CD4-positive, alpha-beta T cell (primary cell): ENCODE measurements around the gene MAMSTR. TPM values are rescaled to one million over a fixed set of nuclear protein-coding genes. Genes with fewer than 3 reads are reported as not detected.

ENCODE experiments used
- ATAC-seq: fragments of 200-7000 bp; cut with Tn5 transposase; one replicate; pipeline ENCODE4 v1.10.0; 2022; ENCODE audit warnings: mild to moderate bottlenecking; ENCODE audit not compliant: poor library complexity
- CTCF ChIA-PET: fragments of 350-600 bp; sonication (Branson Sonifier 250); formaldehyde crosslinking; loops from one replicate; lab custom pipeline; 2021; ENCODE audit warnings: antibody characterized with exemption, inconsistent platforms; lab: Charles Lee
- POLR2A ChIA-PET: fragments of 350-600 bp; sonication (Branson Sonifier 250); formaldehyde crosslinking; loops from one replicate; lab custom pipeline; 2021; ENCODE audit warnings: antibody characterized with exemption, inconsistent platforms; lab: Charles Lee
- DNase-seq, 14 experiments: peaks; one replicate each; pipeline ENCODE4 v3.0.0-alpha.2; 2013 to 2020; ENCODE audit warnings: mixed read lengths in 2 of 14
- H3K27ac ChIP-seq, 2 donors: one replicate each; pipeline versions ENCODE4 v1.5.1 to v1.7.0; 2013; ENCODE audit warnings: low read length in 2 of 2, low read depth in 1 of 2, mild to moderate bottlenecking in 1 of 2
- H3K27me3 ChIP-seq, 2 experiments: 1 replicate in 1 of 2; 2 replicates in 1 of 2; pipeline versions ENCODE4 v1.6.1 to v1.7.0; 2013; ENCODE audit warnings: low read length in 2 of 2, control low read depth in 1 of 2, mild to moderate bottlenecking in 1 of 2, moderate library complexity in 1 of 2; ENCODE audit not compliant: insufficient read depth in 2 of 2, control insufficient read depth in 1 of 2
- H3K36me3 ChIP-seq: one replicate; pipeline ENCODE4 v1.6.1; 2013; ENCODE audit warnings: low read length, control low read depth; ENCODE audit not compliant: insufficient read depth
- H3K4me1 ChIP-seq: one replicate; pipeline ENCODE4 v1.6.1; 2013; ENCODE audit warnings: low read length, control low read depth; ENCODE audit not compliant: insufficient read depth
- H3K4me3 ChIP-seq: one replicate; pipeline ENCODE4 v1.5.1; 2013; ENCODE audit warnings: mild to moderate bottlenecking, low read length, moderate library complexity
- H3K9me3 ChIP-seq, 2 experiments: 1 replicate in 1 of 2; 2 replicates in 1 of 2; pipeline versions ENCODE4 v1.6.1 to v1.7.0; 2013; ENCODE audit warnings: low read length in 2 of 2, mild to moderate bottlenecking in 2 of 2, control low read depth in 1 of 2, moderate library complexity in 1 of 2; ENCODE audit not compliant: control insufficient read depth in 1 of 2, insufficient read depth in 1 of 2
- H3K27ac Mint-ChIP-seq: one replicate; pipeline ENCODE4 v1.8.0; 2020; ENCODE audit warnings: mixed read lengths
- H3K27me3 Mint-ChIP-seq: one replicate; pipeline ENCODE4 v1.8.0; 2021; ENCODE audit warnings: mixed read lengths
- H3K36me3 Mint-ChIP-seq: one replicate; pipeline ENCODE4 v1.8.0; 2021; ENCODE audit warnings: low read depth, mixed read lengths
- H3K4me1 Mint-ChIP-seq: one replicate; pipeline ENCODE4 v1.8.0; 2021; ENCODE audit warnings: low read depth, mixed read lengths
- H3K4me3 Mint-ChIP-seq: one replicate; pipeline ENCODE4 v1.8.0; 2020; ENCODE audit warnings: mild to moderate bottlenecking, mixed read lengths
- H3K9me3 Mint-ChIP-seq: one replicate; pipeline ENCODE4 v1.8.0; 2020; ENCODE audit warnings: mixed read lengths
- CTCF ChIP-seq: fragments of 200-600 bp; IDR thresholded peaks from one replicate; pipeline ENCODE4 v1.8.0; 2022; ENCODE audit warnings: antibody characterized with exemption, mild to moderate bottlenecking
- intact Hi-C, 2 experiments: fragments of 100-400 bp; cut with DNase I in 1 of 2; cut with micrococcal nuclease in 1 of 2; formaldehyde crosslinking; loops; one replicate each; pipeline versions ENCODE4 v1.15.1 to v1.9.0; 2023 to 2025; cut with DNase I, micrococcal nuclease
- total RNA-seq, 174 experiments: library from RNA in 2 of 174; stranded (reverse) in 2 of 174; gene quantifications; one replicate each; pipeline ENCODE4 v1.2.3 and lab custom pipeline; 2021 to 2026

MAMSTR gene
- total RNA-seq, 2 experiments from 2014 or later = 0.47 to 0.50 TPM

GRCh38 chr19:48746738-48747575 is 27.4 kb upstream of the MAMSTR start, which contains the start of gene IZUMO1:
TSS of gene IZUMO1 (minus strand) at chr19:48746909. CDS start at chr19:48745859, 1,050 bp downstream.
- Mint-ChIP-seq H3K27me3 (peaks cover 21% of the 10 kb centered on the region), H3K36me3 (no peaks in the 10 kb centered on the region), H3K9me3 (no peaks in the 10 kb centered on the region), H3K4me3 (peak within 1 kb of the TSS; percentile 15), H3K27ac (no peak within 1 kb of the TSS), H3K4me1 (peaks cover 19% of the 10 kb centered on the region)
- DNase-seq (peak in 10 of 14 experiments; percentile 15 to 79 (median 43)), ATAC-seq (peak; percentile 82)
- H3K27me3 ChIP-seq = peaks cover 14 to 15% of the 10 kb centered on the region in 2 experiments
- CTCF ChIA-PET = interaction anchor here (1.3 kb wide), 1 partner anchor 8 kb away, joined by 6 read pairs; no protein-coding TSS in a partner anchor
- H3K4me1 ChIP-seq = peaks cover 17% of the 10 kb centered on the region
- intact Hi-C loops = loop anchor here in 1 of 2 experiments (5.0 kb wide), 1 partner anchor 245 kb away; the partner anchor contains the start of genes GYS1 and RUVBL2
- POLR2A ChIA-PET = interaction anchor here (0.6 to 1.5 kb wide), 3 partner anchors 8 to 26 kb away, joined by 3 to 5 read pairs (median 3); no protein-coding TSS in a partner anchor
- H3K4me3 ChIP-seq = no peak within 1 kb of the TSS
- no peaks in the 10 kb centered on the region for H3K36me3 ChIP-seq
- H3K9me3 ChIP-seq = peaks cover 0 to 7% of the 10 kb centered on the region in 2 experiments
- no peak within 1 kb of the TSS for H3K27ac ChIP-seq
- TF ChIP-seq CTCF = no peak

GRCh38 chr19:48746110-48746509 is 26.6 kb upstream of the MAMSTR start:
- no peak overlapping the region for H3K4me3 ChIP-seq
- ChIA-PET POLR2A (no interaction called here), CTCF (no interaction called here)
- H3K27me3 ChIP-seq = peaks cover 12 to 15% of the 10 kb centered on the region in 2 experiments
- intact Hi-C loops = loop anchor here in 1 of 2 experiments (5.0 kb wide), 1 partner anchor 246 kb away; the partner anchor contains the start of genes GYS1 and RUVBL2
- Mint-ChIP-seq H3K4me3 (no peak overlapping the region), H3K36me3 (no peaks in the 10 kb centered on the region), H3K4me1 (peaks cover 19% of the 10 kb centered on the region), H3K27ac (no peak overlapping the region), H3K27me3 (peaks cover 18% of the 10 kb centered on the region), H3K9me3 (no peaks in the 10 kb centered on the region)
- H3K9me3 ChIP-seq = peaks cover 0 to 10% of the 10 kb centered on the region in 2 experiments
- H3K36me3 ChIP-seq = no peaks in the 10 kb centered on the region
- peaks cover 20% of the 10 kb centered on the region for H3K4me1 ChIP-seq
- H3K27ac ChIP-seq = no peak overlapping the region
- no peak for TF ChIP-seq CTCF
- no peak for DNase-seq
- no peak for ATAC-seq

- Histone ChIP-seq H3K27ac (no peak overlapping the region), H3K4me1 (peaks cover 27% of the 10 kb centered on the region), H3K27me3 (peaks cover 12 to 22% of the 10 kb centered on the region in 2 experiments), H3K9me3 (peaks cover 0 to 10% of the 10 kb centered on the region in 2 experiments), H3K4me3 (no peak overlapping the region), H3K36me3 (no peaks in the 10 kb centered on the region)
- peaks cover 21% of the 10 kb centered on the region for H3K4me1 Mint-ChIP-seq
- intact Hi-C loops = loop anchor here in 1 of 2 experiments (5.0 kb wide), 1 partner anchor 247 kb away; the partner anchor contains the start of genes GYS1 and RUVBL2
- no peaks in the 10 kb centered on the region for H3K9me3 Mint-ChIP-seq
- ChIA-PET POLR2A (no interaction called here), CTCF (interaction anchor here (1.5 kb wide), 1 partner anchor 97 kb away, joined by 3 read pairs; no protein-coding TSS in a partner anchor)
- peak in 13 of 14 experiments; percentile 25 to 80 (median 35) for DNase-seq
- no peaks in the 10 kb centered on the region for H3K36me3 Mint-ChIP-seq
- no peak overlapping the region for H3K4me3 Mint-ChIP-seq
- H3K27ac Mint-ChIP-seq = no peak overlapping the region
- peaks cover 15% of the 10 kb centered on the region for H3K27me3 Mint-ChIP-seq
- ATAC-seq = peak; percentile 81
- TF ChIP-seq CTCF = no peak
These were observed 25.9 kb upstream of the MAMSTR start for GRCh38 chr19:48745208-48745995.
